Activated CD4-positive, alpha-beta T cell treated with anti-CD3 and anti-CD28 coated beads, Interleukin-2, amount 50 U/mL, for 48 hours (primary cell): ENCODE measurements around the gene JAG2.

ENCODE experiments used
- DNase-seq, 2 experiments: peaks; one replicate each; pipeline ENCODE4 v3.0.0-alpha.2; 2020

Gene JAG2

DNA sequence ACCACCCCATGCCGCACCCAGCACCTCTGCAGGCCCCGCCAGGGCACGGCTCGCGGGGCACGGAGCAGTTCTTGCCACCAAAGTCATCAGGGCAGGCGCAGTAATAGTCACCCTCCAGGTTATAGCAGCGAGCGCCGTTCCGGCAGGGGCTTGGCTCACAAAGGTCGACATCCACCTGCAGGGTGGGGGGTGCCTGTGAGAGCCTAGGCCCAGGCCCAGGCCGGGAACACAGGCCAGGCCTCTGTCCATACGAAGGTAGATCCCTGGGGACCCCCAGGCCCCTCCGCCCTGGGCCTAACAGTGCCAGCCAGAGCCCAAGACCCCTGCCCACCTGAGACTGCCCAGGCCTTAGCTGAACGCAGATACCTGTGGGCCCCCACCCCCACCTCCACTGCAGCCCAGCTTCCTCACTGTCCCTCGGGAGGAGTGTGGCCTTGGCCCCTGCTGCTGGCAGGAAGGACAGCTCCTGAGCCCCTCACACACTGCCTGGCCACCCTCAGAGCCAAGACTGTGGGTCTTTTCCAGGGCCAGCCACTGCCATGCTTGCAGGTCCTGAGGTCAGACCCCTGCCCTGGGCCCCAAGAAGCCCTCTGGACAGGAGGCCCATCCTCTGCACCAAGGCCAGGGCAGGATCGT, 19.3 kb downstream of the JAG2 start:
- DNase-seq = no peak

DNA sequence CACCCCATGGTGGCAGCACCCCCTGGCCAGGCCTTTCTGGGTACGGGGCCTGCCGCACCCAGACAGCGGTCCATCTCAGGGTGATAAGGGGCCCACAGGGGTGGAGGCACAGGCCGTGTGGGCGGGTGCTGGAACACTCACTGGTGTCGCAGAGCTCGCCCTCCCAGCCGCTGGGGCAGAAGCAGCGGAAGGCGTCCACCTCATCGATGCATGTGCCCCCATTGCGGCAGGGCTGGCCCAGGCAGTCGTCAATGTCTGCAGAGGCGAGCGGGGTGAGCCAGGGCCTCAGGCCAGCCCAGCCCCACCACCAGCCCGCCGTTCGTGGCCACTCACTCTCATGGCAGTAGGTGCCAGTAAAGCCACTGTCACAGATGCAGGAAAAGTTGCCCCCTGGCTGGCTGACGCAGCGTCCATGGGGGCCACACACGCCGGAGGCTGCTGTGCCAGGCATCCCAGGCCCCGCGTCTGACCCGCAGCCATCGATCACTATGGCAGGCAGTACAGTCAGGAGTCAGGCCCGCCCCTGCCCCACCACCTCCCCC, 19.9 kb downstream of the JAG2 start:
- no peak for DNase-seq

DNA sequence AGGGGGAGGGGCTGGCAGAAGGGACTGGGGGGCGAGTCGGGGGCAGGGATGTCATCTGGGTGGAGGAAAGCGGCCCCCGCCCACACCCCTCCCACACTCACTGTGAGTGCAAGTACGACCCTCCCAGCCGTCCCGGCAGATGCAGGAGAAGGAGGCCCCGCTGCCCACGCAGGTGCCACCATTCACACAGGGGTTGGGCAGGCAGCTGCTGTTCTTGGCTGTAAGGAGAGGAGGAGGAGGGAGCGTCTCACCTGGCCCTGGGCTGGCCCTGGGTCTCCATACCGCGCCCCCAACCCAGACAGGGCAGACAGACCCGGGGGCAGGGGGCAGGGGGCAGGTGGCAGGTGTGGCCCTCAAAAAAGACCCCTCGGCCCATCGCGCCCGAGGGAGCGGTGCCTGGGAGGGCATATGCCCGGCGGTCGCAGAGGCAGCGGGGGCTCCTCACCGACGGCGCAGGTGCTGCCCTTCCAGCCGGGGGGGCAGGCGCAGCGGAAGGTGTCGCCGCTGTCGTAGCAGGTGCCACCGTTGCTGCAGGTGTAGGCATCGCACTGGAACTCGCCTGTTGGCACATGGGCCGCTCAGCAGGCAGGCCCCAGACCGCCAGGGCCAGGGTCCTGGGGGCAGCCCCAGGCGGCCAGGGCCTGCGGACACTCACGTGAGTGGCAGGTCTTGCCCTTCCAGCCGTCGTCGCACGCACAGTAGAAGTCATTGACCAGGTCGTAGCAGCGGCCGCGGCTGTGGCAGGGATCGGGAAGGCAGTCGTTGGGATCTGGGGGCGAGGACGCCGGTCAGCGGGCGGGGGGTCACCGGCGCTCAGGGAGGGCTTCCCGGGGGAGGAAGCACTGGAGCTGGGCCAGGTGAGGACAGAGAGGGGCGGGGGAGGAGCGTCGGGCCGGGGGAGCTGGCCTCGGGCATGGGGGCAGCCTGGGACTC, 20.6 kb downstream of the JAG2 start:
- no peak for DNase-seq

GRCh38 chr14:105146976-105147635, 21.5 kb downstream of the JAG2 start:
- no peak for DNase-seq

DNA sequence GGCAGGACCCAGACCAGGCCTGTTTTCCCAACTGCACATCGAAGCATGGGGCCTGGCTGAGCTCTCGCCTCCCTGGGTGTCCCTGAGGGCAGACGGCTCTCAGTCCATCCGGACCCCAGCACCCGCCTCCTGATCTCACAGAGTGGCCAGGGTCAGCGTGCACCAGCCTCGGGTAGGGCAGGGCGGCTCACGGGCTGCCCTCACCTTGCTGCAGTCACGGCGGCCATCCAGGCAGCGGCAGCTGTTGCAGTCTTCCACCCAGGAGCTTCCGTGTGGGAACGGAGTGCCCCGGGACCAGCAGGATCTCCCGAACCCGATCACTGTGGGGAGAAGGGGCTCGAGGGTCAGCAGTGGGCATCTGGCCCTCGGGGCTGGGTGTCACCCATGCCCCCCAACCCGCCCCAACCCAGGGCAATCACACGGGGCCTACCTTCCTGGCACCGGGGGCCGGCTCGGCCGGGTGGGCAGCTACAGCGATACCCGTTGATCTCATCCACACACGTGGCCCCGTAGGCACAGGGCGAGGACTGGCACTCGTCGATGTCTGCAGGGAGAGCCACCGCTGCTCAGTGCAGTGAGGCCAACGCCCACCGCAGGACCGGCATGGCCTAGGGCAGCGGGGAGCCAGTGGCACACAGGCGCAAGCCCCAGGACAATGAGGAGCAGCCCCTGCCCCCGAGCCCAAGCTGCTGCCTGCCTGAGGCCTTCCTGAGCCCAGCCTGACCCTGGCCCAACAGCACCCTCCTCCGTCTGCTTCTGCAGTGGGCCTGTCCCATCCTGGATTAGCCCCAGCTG, 22.2 kb downstream of the JAG2 start:
- DNase-seq = no peak

DNA sequence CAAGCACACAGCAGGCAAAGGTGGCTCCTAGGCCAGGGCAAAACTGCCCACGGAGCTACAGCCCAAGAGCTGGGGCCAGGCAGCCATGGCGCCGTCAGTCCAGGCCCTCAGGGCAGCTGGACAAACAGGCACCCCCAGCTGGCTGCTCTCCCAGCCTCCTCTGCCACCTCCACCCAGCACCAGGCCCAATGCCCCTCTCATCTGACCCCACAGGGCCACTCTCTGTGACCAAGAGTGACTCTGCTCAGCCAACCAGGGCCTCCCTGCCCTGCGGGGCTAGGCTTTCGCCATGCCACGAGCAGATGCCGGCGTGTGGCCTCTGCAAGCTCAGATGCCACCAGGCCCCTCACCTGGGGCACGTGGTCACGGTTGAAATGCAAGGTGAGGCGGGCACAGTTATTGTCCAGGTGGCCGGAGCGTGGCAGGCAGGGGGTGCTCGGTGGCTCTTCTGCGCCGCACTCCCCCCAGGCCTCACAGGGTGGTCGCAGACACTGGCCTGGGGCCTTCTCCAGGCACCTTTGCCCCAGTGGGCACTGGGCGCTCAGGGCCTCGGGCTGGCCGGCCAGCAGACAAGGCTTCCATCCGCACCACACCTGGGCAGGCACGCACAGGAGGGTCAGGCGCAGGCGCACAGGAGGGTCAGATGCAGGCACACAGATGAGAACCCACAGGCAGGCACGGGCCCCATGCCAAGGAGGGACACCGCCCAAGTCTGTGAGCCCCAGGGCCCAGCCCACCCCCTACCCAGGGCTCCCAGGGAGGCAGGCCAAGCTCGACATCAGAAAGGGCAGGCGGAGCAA, 23.0 kb downstream of the JAG2 start:
- DNase-seq = no peak

- no peak for DNase-seq
Measured at GRCh38 chr14:105144666-105145380, 23.8 kb downstream of the JAG2 start.

DNA sequence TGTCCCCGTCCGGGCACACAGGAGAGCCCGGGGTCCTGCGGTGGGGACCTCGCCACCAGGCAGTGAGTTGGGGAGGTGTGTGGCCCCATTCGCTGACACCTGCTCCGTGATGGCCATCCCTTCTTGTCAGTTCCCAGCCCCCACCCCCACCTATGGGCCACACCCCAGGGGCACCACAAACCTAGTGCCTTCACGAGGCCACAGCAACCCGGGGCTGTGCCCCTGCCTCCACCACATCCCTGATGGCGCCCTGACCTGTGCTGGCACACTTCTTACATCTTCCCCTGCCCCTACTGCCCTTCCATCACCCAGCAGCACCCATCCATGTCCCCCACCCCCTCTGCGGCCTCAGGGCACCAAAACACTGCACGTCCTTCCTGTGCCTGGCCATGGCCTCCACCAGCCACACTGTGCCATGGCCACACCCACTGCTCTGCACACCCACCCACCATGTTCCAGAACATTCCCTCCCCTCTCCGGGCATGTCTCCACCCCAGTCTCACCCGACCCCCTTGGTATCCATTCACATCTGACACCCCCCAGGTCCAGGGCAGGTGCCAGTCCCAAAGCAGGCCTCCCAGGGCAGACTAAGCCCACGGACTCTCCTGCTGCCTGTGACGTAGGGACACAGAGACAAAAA, 24.4 kb downstream of the JAG2 start:
- no peak for DNase-seq

DNA sequence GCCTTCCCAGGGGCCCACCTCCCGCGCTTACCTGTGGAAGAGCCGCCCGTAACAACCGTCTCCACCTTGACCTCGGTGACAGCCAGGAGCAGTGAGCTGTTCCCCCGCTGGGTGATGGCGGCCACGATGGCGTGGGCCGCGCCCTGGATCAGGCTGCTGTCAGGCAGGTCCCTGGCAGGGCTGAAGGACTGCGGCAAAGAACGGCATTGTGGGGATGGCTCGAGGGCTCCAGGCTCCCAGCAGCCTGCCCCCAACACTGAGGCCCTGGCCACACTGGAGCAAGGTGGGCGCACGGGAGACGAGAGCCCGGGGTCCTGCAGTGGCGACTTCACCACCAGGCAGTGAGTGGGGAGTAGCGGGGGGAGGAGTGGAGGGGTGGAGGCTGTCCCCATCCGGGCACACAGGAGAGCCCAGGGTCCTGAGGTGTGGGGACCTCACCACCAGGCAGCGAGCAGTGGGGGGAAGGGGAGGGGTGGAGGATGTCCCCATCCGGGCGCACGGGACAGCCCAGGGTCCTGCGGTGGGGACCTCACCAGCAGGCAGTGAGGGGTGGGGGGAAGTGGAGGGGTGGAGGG, 25.0 kb downstream of the JAG2 start:
- DNase-seq = no peak

GRCh38 chr14:105142651-105143450, 25.7 kb downstream of the JAG2 start:
- no peak for DNase-seq

DNA sequence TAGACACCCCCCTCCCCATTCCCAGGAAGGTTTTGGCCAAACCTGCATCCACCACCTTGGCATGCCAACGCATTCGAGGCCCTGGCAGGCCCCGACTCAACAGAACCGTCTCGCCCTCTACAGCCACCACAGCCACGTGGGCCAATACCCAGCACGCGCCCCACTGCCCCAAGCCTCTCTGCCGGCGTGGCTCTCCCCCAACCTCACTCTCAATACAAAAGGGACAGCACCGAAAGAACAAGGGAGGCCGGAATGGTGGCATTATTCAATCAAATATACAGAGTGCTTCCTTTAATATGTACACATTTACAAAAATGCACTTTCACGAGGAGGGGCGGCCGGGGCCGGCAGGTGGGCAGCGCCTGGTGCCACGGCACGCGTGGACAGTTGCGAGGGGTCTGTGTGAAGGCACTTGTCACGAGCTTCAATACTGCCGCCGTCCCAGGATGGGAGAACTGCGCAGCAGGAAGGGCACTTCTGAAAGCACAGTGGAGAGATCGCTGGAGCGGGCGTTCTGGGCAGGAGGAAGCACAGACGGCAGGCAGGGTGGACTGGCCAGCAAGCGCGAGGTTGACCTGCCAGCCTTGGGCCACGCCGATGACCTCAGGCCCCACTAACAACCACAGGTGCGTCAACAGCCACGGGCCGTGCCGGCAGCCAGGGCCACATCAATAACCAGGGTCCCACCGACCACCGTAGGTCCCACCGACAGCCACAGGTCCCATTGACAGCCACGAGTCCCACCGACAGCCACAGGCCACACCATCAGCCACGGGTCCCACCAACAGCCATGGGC, 26.9 kb downstream of the JAG2 start:
- no peak for DNase-seq

DNA sequence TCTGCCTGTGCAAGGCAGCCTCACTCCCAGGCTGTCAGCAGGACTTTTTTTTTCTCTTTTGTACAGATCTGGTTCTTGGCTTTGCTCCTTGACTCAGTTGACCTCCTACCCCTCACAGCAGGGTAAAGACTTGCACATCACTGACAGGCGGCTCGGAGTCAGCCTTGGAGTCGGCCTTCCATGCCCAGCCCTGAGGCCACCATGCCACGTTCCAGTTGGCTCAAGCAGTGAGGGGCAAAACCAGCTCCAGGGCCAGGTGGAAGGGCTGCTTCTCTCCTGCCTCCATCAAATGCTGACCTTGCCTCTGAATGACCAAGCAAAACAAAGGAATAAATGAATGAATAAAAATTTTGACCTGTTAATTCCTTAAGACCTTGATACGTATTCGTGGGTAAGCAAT, 27.6 kb downstream of the JAG2 start:
- DNase-seq = no peak

- DNase-seq = no peak
Measured at GRCh38 chr14:105140581-105140980, 28.0 kb downstream of the JAG2 start.

- DNase-seq = no peak
Measured at GRCh38 chr14:105139831-105140239, 28.7 kb downstream of the JAG2 start.

DNA sequence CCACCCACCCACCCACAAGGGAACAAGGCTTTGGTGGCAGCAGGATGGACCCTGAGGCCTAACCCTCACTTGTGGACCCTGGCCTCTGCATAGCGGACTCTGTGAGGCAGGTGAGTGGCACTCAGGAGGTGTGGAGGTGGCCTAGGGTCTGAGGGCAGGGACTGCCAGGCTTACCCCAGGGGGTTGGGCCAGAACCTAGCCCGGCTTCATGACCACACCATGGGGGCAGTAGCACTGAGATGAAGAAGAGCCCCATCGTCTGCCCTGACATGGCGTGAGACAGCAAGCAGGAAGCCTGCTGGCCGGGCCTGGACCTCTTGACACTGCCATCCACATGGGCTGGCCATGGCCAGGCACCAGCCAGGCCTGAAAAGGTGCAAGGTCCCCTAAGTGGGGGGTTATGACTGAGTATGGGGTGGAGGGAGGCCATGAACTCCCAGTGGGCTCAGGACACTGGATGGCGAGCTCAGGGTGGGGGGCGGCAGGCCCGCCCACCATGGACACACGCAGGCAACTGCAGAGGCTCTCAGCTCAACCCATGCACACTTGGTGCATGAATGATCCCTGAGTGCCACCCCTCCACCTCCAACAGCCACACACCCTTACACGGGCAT, 29.3 kb downstream of the JAG2 start:
- DNase-seq = no peak

DNA sequence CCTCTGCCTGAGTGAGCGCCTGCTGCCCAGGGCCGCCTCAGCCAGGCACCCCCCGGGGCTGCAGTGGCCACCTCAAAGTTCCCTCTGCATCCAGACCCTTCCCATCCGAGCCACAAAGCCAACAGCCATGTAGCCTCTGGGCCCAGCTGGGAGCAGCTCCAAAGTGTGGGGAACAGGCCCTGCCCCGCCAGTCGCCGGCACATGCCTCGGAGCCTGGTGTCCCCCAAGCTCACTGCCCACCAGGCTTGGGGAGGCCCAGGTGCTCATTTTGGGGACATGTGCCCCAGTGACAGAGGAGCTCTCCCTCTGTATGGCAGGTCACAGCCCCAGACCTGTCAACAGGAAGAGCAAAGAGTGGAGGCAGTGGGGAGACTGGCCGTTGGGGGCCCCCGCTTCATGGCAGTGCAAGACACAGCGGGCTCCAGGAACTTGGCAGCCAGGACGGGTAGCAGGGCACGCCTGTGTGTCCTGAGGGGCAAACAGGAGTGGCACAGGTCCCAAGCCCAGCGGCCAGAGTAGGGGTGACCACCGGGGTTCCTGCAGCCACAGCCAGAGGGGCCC, 29.9 kb downstream of the JAG2 start:
- no peak for DNase-seq

GRCh38 chr14:105138021-105138541, 30.5 kb downstream of the JAG2 start:
- DNase-seq = no peak
